Upper lobe of right lung (tissue), 1 donor: Measurements from ENCODE around the gene CCR2. TPM values are rescaled to one million over a fixed set of nuclear protein-coding genes. Genes with fewer than 3 reads are reported as not detected.
A peak's percentile ranks its signal among the peaks of the same experiment; 100 is the strongest.

Experiments
- ATAC-seq: fragments of 200-7000 bp; cut with Tn5 transposase; one replicate; pipeline ENCODE4 v1.9.1; 2020; ENCODE audit warnings: mild to moderate bottlenecking, moderate library complexity
- DNase-seq: peaks from one replicate; pipeline ENCODE4 v3.0.0-alpha.2; 2020
- H3K27ac ChIP-seq: fragments of 200-600 bp; one replicate; pipeline ENCODE4 v1.8.0; 2022
- H3K27me3 ChIP-seq: fragments of 200-600 bp; one replicate; pipeline ENCODE4 v1.8.0; 2022; ENCODE audit warnings: mild to moderate bottlenecking
- H3K36me3 ChIP-seq: fragments of 200-600 bp; one replicate; pipeline ENCODE4 v1.8.0; 2022
- H3K4me1 ChIP-seq: fragments of 200-600 bp; one replicate; pipeline ENCODE4 v1.8.0; 2022
- H3K4me3 ChIP-seq: fragments of 200-600 bp; one replicate; pipeline ENCODE4 v1.8.0; 2022; ENCODE audit warnings: mild to moderate bottlenecking
- H3K9me3 ChIP-seq: fragments of 200-600 bp; one replicate; pipeline ENCODE4 v1.8.0; 2022
- intact Hi-C: fragments of 100-400 bp; cut with DNase I; formaldehyde crosslinking; loops from one replicate; pipeline ENCODE4 v1.11.0; 2022
- total RNA-seq: library from RNA; stranded (reverse); fragmentation: NEBNext Ultra II Directional; extraction: Animal tissue kit (Norgen Biotek cat#: 25700); gene quantifications from one replicate; pipeline ENCODE4 v1.2.1, GENCODE V29; 2021
- TF ChIP-seq, protein P1 (sequence below): fragments of 200-600 bp; IDR thresholded peaks from one replicate; pipeline ENCODE4 v1.8.0; 2022; ENCODE audit warnings: antibody characterized with exemption
- donor health status: DM: no; HTN: yes; CAD: no; lungs with severe emphysema.

The CCR2 gene
- total RNA-seq, 1 donor from 2014 or later = 17.8 TPM

DNA sequence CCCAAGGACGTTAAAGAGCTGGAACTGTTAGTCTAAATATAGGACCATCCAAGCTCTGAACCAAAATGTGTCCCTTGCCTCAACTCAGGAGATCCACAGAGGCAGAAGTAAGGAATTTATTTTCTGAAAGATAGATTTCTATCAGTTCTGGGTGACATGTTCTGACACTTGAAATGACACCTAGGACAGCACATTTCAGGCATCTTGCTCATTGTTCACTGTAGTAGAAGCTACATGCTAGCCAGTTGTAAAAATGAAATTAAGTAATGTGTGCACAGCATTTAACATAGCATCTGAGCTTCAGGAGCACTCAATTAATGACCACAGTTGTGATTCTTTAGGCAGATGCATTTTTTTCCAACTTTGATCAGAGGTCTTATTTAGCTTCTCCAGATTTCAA is 567 bp downstream of the CCR2 start:
- TF ChIP-seq, protein P1, sequence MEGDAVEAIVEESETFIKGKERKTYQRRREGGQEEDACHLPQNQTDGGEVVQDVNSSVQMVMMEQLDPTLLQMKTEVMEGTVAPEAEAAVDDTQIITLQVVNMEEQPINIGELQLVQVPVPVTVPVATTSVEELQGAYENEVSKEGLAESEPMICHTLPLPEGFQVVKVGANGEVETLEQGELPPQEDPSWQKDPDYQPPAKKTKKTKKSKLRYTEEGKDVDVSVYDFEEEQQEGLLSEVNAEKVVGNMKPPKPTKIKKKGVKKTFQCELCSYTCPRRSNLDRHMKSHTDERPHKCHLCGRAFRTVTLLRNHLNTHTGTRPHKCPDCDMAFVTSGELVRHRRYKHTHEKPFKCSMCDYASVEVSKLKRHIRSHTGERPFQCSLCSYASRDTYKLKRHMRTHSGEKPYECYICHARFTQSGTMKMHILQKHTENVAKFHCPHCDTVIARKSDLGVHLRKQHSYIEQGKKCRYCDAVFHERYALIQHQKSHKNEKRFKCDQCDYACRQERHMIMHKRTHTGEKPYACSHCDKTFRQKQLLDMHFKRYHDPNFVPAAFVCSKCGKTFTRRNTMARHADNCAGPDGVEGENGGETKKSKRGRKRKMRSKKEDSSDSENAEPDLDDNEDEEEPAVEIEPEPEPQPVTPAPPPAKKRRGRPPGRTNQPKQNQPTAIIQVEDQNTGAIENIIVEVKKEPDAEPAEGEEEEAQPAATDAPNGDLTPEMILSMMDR = no peak
- no peak for DNase-seq
- H3K4me1 ChIP-seq = peaks cover 2% of the 10 kb centered on the region
- no peak for ATAC-seq
- H3K9me3 ChIP-seq = no peaks in the 10 kb centered on the region
- H3K27me3 ChIP-seq = no peaks in the 10 kb centered on the region
- H3K36me3 ChIP-seq = no peaks in the 10 kb centered on the region
- peak overlapping the region; percentile 27 for H3K4me3 ChIP-seq
- intact Hi-C loops = no loop called here
- H3K27ac ChIP-seq = peak overlapping the region; percentile 33

DNA sequence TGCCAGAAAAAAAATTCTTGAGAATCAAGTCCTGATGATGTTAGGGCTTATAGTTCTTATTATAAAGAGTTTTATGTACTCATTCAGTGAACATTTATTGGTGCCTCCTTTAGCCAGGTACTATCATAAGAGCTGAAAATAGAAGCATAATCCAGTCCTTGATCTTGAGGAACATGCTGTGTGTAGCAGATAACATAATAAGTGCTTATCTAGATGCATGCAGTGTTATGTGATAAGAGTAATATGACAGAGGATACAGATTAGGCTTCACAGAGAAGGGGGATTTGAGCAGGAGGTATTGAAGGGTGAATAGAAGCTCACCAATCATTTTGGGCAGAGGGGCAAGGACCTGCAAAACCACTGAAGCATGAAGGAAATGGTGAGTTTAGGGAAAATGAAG is 1.1 kb downstream of the CCR2 start:
- ATAC-seq (no peak), DNase-seq (no peak)
- Histone ChIP-seq H3K4me1 (peaks cover 6% of the 10 kb centered on the region), H3K36me3 (no peaks in the 10 kb centered on the region), H3K27me3 (no peaks in the 10 kb centered on the region), H3K4me3 (peak overlapping the region; percentile 27), H3K9me3 (no peaks in the 10 kb centered on the region), H3K27ac (peak overlapping the region; percentile 33)
- TF ChIP-seq, protein P1 = no peak
- intact Hi-C loops = no loop called here

DNA sequence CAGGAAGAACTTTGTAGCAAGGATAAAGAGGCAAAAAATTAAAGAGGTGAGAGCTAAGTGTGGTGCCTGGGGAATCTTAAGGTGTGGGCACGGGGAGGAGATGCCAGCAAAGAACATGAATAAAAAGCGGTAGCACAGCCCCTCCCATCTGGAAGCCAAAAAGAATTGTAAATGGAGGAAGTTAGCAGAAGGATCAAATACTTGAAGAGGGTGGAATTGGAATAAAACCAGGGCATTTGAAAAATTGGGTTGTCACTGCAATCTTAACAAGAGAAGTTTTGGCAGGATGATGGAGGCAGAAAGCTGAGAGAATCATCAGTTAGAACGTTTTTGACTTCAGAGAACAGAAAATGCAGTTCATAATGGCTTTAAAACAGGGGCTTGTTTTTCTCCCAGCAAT is 2.4 kb downstream of the CCR2 start:
- Histone ChIP-seq H3K27me3 (no peaks in the 10 kb centered on the region), H3K4me3 (peak overlapping the region; percentile 27), H3K4me1 (peaks cover 17% of the 10 kb centered on the region), H3K36me3 (no peaks in the 10 kb centered on the region), H3K27ac (peak overlapping the region; percentile 33), H3K9me3 (no peaks in the 10 kb centered on the region)
- ATAC-seq = no peak
- intact Hi-C loops = no loop called here
- no peak for DNase-seq
- TF ChIP-seq, protein P1 = no peak

DNA sequence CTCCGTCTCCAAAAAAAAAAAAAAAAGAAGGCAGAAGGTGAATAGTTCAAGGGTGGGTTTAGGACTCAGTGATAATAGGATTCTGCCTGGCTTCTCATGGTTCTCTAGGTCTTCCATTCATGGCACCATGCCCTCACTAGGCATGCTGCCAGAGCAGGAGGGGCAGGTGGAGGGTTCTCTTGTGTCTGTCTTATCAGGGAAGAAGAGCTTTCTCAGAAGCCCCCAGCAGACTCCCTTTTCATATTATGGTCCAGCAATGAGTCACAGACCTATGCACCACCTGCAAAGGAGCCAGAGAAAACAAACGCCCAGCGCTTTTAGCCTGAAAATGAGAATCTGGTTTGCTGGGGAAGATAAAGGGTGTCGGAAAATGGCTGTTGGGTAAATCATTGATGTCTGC is 3.0 kb downstream of the CCR2 start:
- no peak overlapping the region for H3K27ac ChIP-seq
- intact Hi-C loops = no loop called here
- DNase-seq (no peak), ATAC-seq (no peak)
- H3K27me3 ChIP-seq = no peaks in the 10 kb centered on the region
- TF ChIP-seq, protein P1 = no peak
- no peaks in the 10 kb centered on the region for H3K36me3 ChIP-seq
- peaks cover 17% of the 10 kb centered on the region for H3K4me1 ChIP-seq
- no peaks in the 10 kb centered on the region for H3K9me3 ChIP-seq
- H3K4me3 ChIP-seq = no peak overlapping the region

DNA sequence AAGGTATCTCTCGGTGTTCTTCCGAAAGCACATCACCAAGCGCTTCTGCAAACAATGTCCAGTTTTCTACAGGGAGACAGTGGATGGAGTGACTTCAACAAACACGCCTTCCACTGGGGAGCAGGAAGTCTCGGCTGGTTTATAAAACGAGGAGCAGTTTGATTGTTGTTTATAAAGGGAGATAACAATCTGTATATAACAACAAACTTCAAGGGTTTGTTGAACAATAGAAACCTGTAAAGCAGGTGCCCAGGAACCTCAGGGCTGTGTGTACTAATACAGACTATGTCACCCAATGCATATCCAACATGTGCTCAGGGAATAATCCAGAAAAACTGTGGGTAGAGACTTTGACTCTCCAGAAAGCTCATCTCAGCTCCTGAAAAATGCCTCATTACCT is 4.6 kb downstream of the CCR2 start:
- Histone ChIP-seq H3K36me3 (no peaks in the 10 kb centered on the region), H3K27me3 (no peaks in the 10 kb centered on the region), H3K9me3 (no peaks in the 10 kb centered on the region), H3K4me1 (peaks cover 17% of the 10 kb centered on the region), H3K27ac (no peak overlapping the region), H3K4me3 (no peak overlapping the region)
- TF ChIP-seq, protein P1 = no peak
- DNase-seq = no peak
- no peak for ATAC-seq
- intact Hi-C loops = no loop called here
